Esophagus muscularis mucosa (tissue), 4 donors: ENCODE results near the gene SPATA9. TPM values are rescaled to one million over a fixed set of nuclear protein-coding genes. Genes with fewer than 3 reads are reported as not detected.
A peak's percentile ranks its signal among the peaks of the same experiment; 100 is the strongest.

Source experiments
- DNase-seq: peaks from one replicate; pipeline ENCODE4 v3.0.0-alpha.2; 2017; ENCODE audit errors: extremely low spot score
- H3K27ac ChIP-seq, 4 donors: fragments of 200-600 bp; sonication (generic); replicated peaks in 1 of 4; 1 replicate in 3 of 4; 2 replicates in 1 of 4; pipeline ENCODE4 v1.5.1; 2016 to 2019; ENCODE audit warnings: mild to moderate bottlenecking in 1 of 4
- H3K27me3 ChIP-seq, 4 donors: fragments of 200-600 bp; sonication (generic); one replicate each; pipeline versions ENCODE4 v1.5.1 to v1.6.0; 2016 to 2019
- H3K36me3 ChIP-seq, 4 donors: fragments of 200-600 bp; sonication (generic); one replicate each; pipeline ENCODE4 v1.5.1; 2016 to 2019
- H3K4me1 ChIP-seq, 4 donors: fragments of 200-600 bp; sonication (generic); one replicate each; pipeline ENCODE4 v1.5.1; 2016 to 2019
- H3K4me3 ChIP-seq, 4 donors: fragments of 200-600 bp; sonication (generic); 1 replicate in 2 of 4; 2 replicates in 2 of 4; pipeline ENCODE4 v1.5.1; 2016 to 2019; ENCODE audit warnings: mild to moderate bottlenecking in 4 of 4, moderate library complexity in 1 of 4
- H3K9me3 ChIP-seq, 4 donors: fragments of 200-600 bp; sonication (generic); 1 replicate in 3 of 4; 2 replicates in 1 of 4; pipeline ENCODE4 v1.5.1; 2016 to 2019
- CTCF ChIP-seq, 3 experiments: fragments of 200-600 bp in 2 of 3; fragments of 450-650 bp in 1 of 3; sonication (generic) in 2 of 3; IDR thresholded peaks; one replicate each; pipeline ENCODE4 v1.5.1; 2017 to 2019; ENCODE audit warnings: antibody characterized with exemption in 3 of 3, mild to moderate bottlenecking in 2 of 3, moderate library complexity in 1 of 3
- EP300 ChIP-seq: sonication (generic); formaldehyde crosslinking; IDR thresholded peaks from one replicate; pipeline ENCODE4 v1.6.1; 2017; ENCODE audit warnings: antibody characterized with exemption
- POLR2A ChIP-seq: fragments of 450-650 bp; IDR thresholded peaks from one replicate; pipeline ENCODE4 v1.6.1; 2017; ENCODE audit warnings: antibody characterized with exemption, moderate library complexity, mild to moderate bottlenecking, low read depth
- POLR2AphosphoS5 ChIP-seq, 2 donors: sonication (generic); formaldehyde crosslinking; IDR thresholded peaks; one replicate each; pipeline ENCODE4 v1.6.1; 2017; ENCODE audit warnings: antibody characterized with exemption in 2 of 2
- WGBS: methylation state at CpG from one replicate; pipeline ENCODE4 v1.1.5; 2018; 5-methylcytosine and 5-hydroxymethylcytosine counted together
- intact Hi-C: fragments of 100-400 bp; cut with DNase I; formaldehyde crosslinking; loops from one replicate; pipeline ENCODE4 v1.15.1; 2023
- total RNA-seq, 4 donors: library from RNA; depleted of rRNA; stranded (reverse); fragments of >200 nt; gene quantifications; one replicate each; pipeline versions ENCODE4 v1.1.0 to v1.2.1, GENCODE V29; 2016

The SPATA9 gene
- total RNA-seq, 4 donors from 2014 or later, result not detected

- Histone ChIP-seq H3K27ac (no peak overlapping the region), H3K9me3 (no peaks in the 10 kb centered on the region), H3K36me3 (no peaks in the 10 kb centered on the region), H3K4me1 (peaks cover 18 to 28% (median 25%) of the 10 kb centered on the region in 4 donors), H3K4me3 (peak overlapping the region in 2 of 4 donors; percentile 61), H3K27me3 (peaks cover 0 to 32% (median 3%) of the 10 kb centered on the region in 4 donors)
- TF ChIP-seq CTCF (IDR thresholded peaks at IDR 0.05) (no peak), EP300 (no peak), POLR2A (no peak), POLR2AphosphoS5 (IDR thresholded peaks at IDR 0.05) (no peak)
- WGBS, result 67% methylated on average over 8 of the region's 8 CpGs
- DNase-seq, result no peak
- intact Hi-C loops, result no loop called here
These were observed 60.8 kb downstream of the SPATA9 start for GRCh38 chr5:95621839-95622629.

- DNase-seq, result no peak
- no peak for TF ChIP-seq POLR2AphosphoS5 (IDR thresholded peaks at IDR 0.05)
- TF ChIP-seq EP300, result no peak
- no peak for TF ChIP-seq CTCF (IDR thresholded peaks at IDR 0.05)
- TF ChIP-seq POLR2A, result no peak
- Histone ChIP-seq H3K27ac (peak overlapping the region in 1 of 4 donors; percentile 43), H3K36me3 (no peaks in the 10 kb centered on the region), H3K9me3 (no peaks in the 10 kb centered on the region), H3K4me3 (peak overlapping the region; percentile 61 to 68 (median 61)), H3K4me1 (peaks cover 18 to 28% (median 25%) of the 10 kb centered on the region in 4 donors), H3K27me3 (peaks cover 0 to 32% (median 3%) of the 10 kb centered on the region in 4 donors)
- WGBS, result 40% methylated on average over 5 of the region's 92 CpGs
- intact Hi-C loops, result no loop called here
These were observed 61.6 kb downstream of the SPATA9 start for GRCh38 chr5:95620870-95621838.

GRCh38 chr5:95620030-95620869 is 62.5 kb downstream of the SPATA9 start, which contains the start of gene GPR150:
TSS of gene GPR150 (plus strand) at chr5:95620087. CDS start at chr5:95620276, 189 bp downstream.
- Histone ChIP-seq H3K27me3 (peaks cover 0 to 32% (median 3%) of the 10 kb centered on the region in 4 donors), H3K9me3 (no peaks in the 10 kb centered on the region), H3K36me3 (no peaks in the 10 kb centered on the region), H3K27ac (peak within 1 kb of the TSS in 1 of 4 donors; percentile 43), H3K4me3 (peak within 1 kb of the TSS; percentile 61 to 68 (median 61)), H3K4me1 (peaks cover 18 to 28% (median 25%) of the 10 kb centered on the region in 4 donors)
- DNase-seq, result no peak
- WGBS, result 0% methylated on average over 3 of the region's 85 CpGs
- TF ChIP-seq EP300 (no peak), POLR2AphosphoS5 (IDR thresholded peaks at IDR 0.05) (no peak), POLR2A (no peak), CTCF (IDR thresholded peaks at IDR 0.05) (no peak)
- intact Hi-C loops, result no loop called here

GRCh38 chr5:95619514-95620029 is 63.2 kb downstream of the SPATA9 start:
- peaks cover 18 to 28% (median 25%) of the 10 kb centered on the region in 4 donors for H3K4me1 ChIP-seq
- H3K4me3 ChIP-seq, result peak overlapping the region; percentile 61 to 68 (median 61)
- WGBS, result 27% methylated on average over 19 of the region's 19 CpGs
- peak overlapping the region in 1 of 4 donors; percentile 39 for H3K27ac ChIP-seq
- intact Hi-C loops, result no loop called here
- H3K27me3 ChIP-seq, result peaks cover 0 to 32% (median 3%) of the 10 kb centered on the region in 4 donors
- no peaks in the 10 kb centered on the region for H3K9me3 ChIP-seq
- no peak for DNase-seq
- TF ChIP-seq CTCF (IDR thresholded peaks at IDR 0.05) (no peak), EP300 (no peak), POLR2AphosphoS5 (IDR thresholded peaks at IDR 0.05) (no peak), POLR2A (no peak)
- no peaks in the 10 kb centered on the region for H3K36me3 ChIP-seq
